Transverse colon (tissue), 4 donors: Measurements from ENCODE around the gene PLA2G10.

Experiments
- CTCF ChIP-seq, 5 experiments: fragments of 200-600 bp in 3 of 5; fragments of 450-650 bp in 2 of 5; sonication (generic) in 3 of 5; IDR thresholded peaks; 1 replicate in 2 of 5; 2 replicates in 3 of 5; pipeline ENCODE4 v1.5.1; 2016 to 2017; ENCODE audit warnings: antibody characterized with exemption in 5 of 5, inconsistent platforms in 3 of 5, mild to moderate bottlenecking in 2 of 5, moderate library complexity in 1 of 5
- EP300 ChIP-seq: sonication (generic); formaldehyde crosslinking; IDR thresholded peaks from one replicate; pipeline ENCODE4 v1.6.1; 2017; ENCODE audit warnings: antibody characterized with exemption, low read depth
- POLR2A ChIP-seq: fragments of 450-650 bp; IDR thresholded peaks from one replicate; pipeline ENCODE4 v1.6.1; 2016; ENCODE audit warnings: antibody characterized with exemption, mild to moderate bottlenecking, moderate library complexity
- POLR2AphosphoS5 ChIP-seq, 3 donors: sonication (generic); formaldehyde crosslinking; IDR thresholded peaks; one replicate each; pipeline ENCODE4 v1.6.1; 2016; ENCODE audit warnings: antibody characterized with exemption in 3 of 3

DNA sequence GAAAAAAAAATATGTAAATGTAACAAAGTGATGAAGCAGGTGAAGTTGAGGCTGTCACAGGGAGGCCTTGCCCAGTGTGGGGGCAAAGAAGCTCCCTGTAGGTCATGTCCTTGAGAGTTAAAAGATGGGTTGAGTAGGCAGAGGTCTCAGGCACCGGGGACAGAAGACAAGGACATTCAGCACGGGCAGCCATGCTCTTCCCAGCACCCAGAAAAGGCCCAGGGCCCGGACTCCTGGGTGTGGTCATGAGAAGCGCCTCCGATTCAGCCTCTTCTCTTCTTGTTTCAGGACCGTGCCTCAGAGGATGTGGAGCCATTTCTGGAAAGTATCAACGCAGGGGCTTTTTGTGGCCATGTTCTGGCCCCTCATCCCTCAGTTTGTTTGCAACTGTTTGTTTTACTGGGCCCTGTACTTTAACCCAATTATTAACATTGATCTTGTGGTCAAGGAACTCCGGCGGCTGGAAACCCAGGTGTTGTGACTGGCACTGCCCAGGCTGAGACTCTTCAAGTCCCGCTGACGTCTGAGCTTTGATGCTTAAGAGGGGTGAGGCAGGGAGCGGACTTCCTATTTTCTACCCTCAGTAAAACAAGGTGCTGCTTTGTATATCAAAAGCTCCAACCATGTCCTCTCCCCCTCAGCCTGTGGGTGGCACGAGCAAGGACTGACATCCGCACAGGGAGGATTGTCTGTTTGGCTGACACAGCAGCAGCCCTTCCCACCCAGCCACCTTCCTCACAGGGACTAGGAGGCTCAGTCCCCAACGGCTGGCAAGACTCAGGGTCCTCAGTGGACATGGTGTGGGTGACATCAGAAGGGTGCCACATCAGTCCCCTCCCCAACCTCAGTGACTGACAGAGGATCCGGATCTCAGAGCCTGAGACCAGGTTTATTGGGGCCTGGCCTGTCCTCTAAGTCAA is 26.5 kb downstream of the PLA2G10 start:
- TF ChIP-seq CTCF (IDR thresholded peaks at IDR 0.05) (no peak), POLR2AphosphoS5 (IDR thresholded peaks at IDR 0.05) (no peak), POLR2A (no peak), EP300 (no peak)
